Activated naive CD4-positive, alpha-beta T cell treated with anti-CD3 and anti-CD28 coated beads for 36 hours (primary cell): ENCODE measurements around the gene PAEP. TPM values are rescaled to one million over a fixed set of nuclear protein-coding genes. Genes with fewer than 3 reads are reported as not detected.

Source experiments
- CTCF ChIA-PET: fragments of 350-600 bp; sonication (Branson Sonifier 250); formaldehyde crosslinking; loops from one replicate; lab custom pipeline; 2021; ENCODE audit warnings: antibody characterized with exemption; lab: Charles Lee
- DNase-seq: peaks from one replicate; pipeline ENCODE4 v3.0.0-alpha.2; 2020
- H3K27ac Mint-ChIP-seq: one replicate; pipeline ENCODE4 v1.8.0; 2021; ENCODE audit warnings: mild to moderate bottlenecking, mixed read lengths
- H3K27me3 Mint-ChIP-seq: one replicate; pipeline ENCODE4 v1.8.0; 2021; ENCODE audit warnings: low read depth, mixed read lengths
- H3K36me3 Mint-ChIP-seq: one replicate; pipeline ENCODE4 v1.8.0; 2021; ENCODE audit warnings: low read depth, mixed read lengths
- H3K4me1 Mint-ChIP-seq: one replicate; pipeline ENCODE4 v1.8.0; 2021; ENCODE audit warnings: low read depth, mixed read lengths
- H3K4me3 Mint-ChIP-seq: one replicate; pipeline ENCODE4 v1.8.0; 2021; ENCODE audit warnings: mild to moderate bottlenecking, moderate library complexity, mixed read lengths
- H3K9me3 Mint-ChIP-seq: one replicate; pipeline ENCODE4 v1.8.0; 2021; ENCODE audit warnings: mixed read lengths
- intact Hi-C: fragments of 100-400 bp; cut with micrococcal nuclease; formaldehyde crosslinking; loops from one replicate; pipeline ENCODE4 v1.15.1; 2023
- total RNA-seq, 2 experiments: library from RNA; stranded (reverse); gene quantifications; one replicate each; pipeline ENCODE4 v1.2.3, GENCODE V29; 2021

Gene PAEP
- total RNA-seq, 2 experiments from 2014 or later = not detected

DNA sequence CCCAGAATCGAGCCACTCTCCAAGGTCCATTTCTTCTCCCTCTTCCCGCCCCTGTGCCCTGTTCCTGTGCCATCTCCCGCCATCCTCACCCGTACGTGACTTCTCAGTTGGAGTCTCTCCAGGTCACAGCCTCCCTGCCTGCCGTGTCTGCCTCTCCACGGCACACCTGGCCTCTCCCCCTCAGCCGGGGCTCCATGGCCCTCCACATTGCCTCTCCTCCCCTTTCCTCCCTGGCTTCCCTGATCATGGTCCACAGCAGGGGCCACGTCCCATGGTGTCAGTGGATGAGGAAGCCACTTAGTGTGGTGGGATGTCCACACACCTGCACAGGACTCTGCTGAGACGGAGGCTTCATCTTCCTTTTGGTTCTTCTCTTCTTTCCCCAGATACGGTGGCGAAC, 2.3 kb downstream of the PAEP start:
- Mint-ChIP-seq H3K4me3 (no peak overlapping the region), H3K27ac (no peak overlapping the region), H3K9me3 (peaks cover under 1% of the 10 kb centered on the region), H3K4me1 (no peaks in the 10 kb centered on the region), H3K27me3 (peaks cover 20% of the 10 kb centered on the region), H3K36me3 (no peaks in the 10 kb centered on the region)
- CTCF ChIA-PET = no interaction called here
- intact Hi-C loops = no loop called here
- DNase-seq = no peak

GRCh38 chr9:135565141-135565628, 3.6 kb downstream of the PAEP start:
- Mint-ChIP-seq H3K27me3 (peaks cover 25% of the 10 kb centered on the region), H3K27ac (no peak overlapping the region), H3K36me3 (no peaks in the 10 kb centered on the region), H3K4me3 (no peak overlapping the region), H3K9me3 (peaks cover 7% of the 10 kb centered on the region), H3K4me1 (no peaks in the 10 kb centered on the region)
- CTCF ChIA-PET = no interaction called here
- intact Hi-C loops = no loop called here
- DNase-seq = no peak

GRCh38 chr9:135565636-135566035, 4.1 kb downstream of the PAEP start:
- no peak for DNase-seq
- CTCF ChIA-PET = no interaction called here
- no peak overlapping the region for H3K27ac Mint-ChIP-seq

DNA sequence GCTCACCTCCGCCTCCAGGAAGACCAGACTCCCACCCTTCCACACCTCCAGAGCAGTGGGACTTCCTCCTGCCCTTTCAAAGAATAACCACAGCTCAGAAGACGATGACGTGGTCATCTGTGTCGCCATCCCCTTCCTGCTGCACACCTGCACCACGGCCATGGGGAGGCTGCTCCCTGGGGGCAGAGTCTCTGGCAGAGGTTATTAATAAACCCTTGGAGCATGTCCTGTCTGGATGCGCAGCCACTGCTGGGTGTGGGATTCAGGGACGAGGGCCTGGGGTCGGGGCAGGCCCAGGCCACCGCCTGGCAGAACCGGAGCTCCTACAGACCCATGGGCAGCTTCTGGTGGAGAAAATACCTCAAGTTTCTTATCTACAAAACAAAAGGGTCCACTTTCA, 5.0 kb downstream of the PAEP start:
- intact Hi-C loops = no loop called here
- CTCF ChIA-PET = interaction anchor here (0.5 kb wide), 1 partner anchor 1268 kb away, joined by 3 read pairs; no protein-coding TSS in a partner anchor
- H3K27ac Mint-ChIP-seq = no peak overlapping the region

More at GRCh38 chr9:135565636-135566035, 4.1 kb downstream of the PAEP start:
- Mint-ChIP-seq H3K9me3 (peaks cover 7% of the 10 kb centered on the region), H3K4me3 (no peak overlapping the region), H3K27me3 (peaks cover 23% of the 10 kb centered on the region), H3K4me1 (no peaks in the 10 kb centered on the region), H3K36me3 (no peaks in the 10 kb centered on the region)
- intact Hi-C loops = no loop called here

GRCh38 chr9:135567311-135567710, 5.8 kb downstream of the PAEP start:
- no peak for DNase-seq
- CTCF ChIA-PET = interaction anchor here (0.5 to 0.7 kb wide), 2 partner anchors 29 to 1269 kb away, joined by 3 read pairs; no protein-coding TSS in a partner anchor
- Mint-ChIP-seq H3K27me3 (peaks cover 19% of the 10 kb centered on the region), H3K27ac (no peak overlapping the region), H3K9me3 (peaks cover 7% of the 10 kb centered on the region), H3K36me3 (no peaks in the 10 kb centered on the region), H3K4me3 (no peak overlapping the region), H3K4me1 (no peaks in the 10 kb centered on the region)
- intact Hi-C loops = no loop called here

More for the DNA sequence above, 5.0 kb downstream of the PAEP start:
- Mint-ChIP-seq H3K4me3 (no peak overlapping the region), H3K36me3 (no peaks in the 10 kb centered on the region), H3K9me3 (peaks cover 7% of the 10 kb centered on the region), H3K4me1 (no peaks in the 10 kb centered on the region), H3K27me3 (peaks cover 19% of the 10 kb centered on the region)
- no peak for DNase-seq

DNA sequence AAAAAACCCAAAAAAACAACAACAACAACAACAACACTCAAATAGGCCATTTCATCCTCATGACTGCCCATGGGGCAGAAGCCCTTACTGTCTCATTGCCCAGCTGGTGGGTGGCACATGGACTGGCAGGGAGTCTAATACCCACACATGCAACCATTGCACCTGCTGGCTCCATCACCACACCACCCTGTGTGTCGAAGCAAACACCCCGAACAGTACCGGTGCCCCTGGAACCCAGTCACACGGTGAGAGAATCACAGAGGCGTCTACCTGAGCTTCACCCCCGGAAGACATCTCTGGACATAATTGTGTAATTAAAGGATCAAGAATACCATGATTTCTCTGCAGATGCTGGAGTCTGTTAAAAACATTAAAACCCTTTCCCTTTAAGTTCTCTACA, 6.5 kb downstream of the PAEP start:
- Mint-ChIP-seq H3K9me3 (peaks cover 7% of the 10 kb centered on the region), H3K27ac (no peak overlapping the region), H3K27me3 (peaks cover 19% of the 10 kb centered on the region), H3K4me1 (no peaks in the 10 kb centered on the region), H3K36me3 (no peaks in the 10 kb centered on the region), H3K4me3 (no peak overlapping the region)
- CTCF ChIA-PET = no interaction called here
- DNase-seq = no peak
- intact Hi-C loops = no loop called here

DNA sequence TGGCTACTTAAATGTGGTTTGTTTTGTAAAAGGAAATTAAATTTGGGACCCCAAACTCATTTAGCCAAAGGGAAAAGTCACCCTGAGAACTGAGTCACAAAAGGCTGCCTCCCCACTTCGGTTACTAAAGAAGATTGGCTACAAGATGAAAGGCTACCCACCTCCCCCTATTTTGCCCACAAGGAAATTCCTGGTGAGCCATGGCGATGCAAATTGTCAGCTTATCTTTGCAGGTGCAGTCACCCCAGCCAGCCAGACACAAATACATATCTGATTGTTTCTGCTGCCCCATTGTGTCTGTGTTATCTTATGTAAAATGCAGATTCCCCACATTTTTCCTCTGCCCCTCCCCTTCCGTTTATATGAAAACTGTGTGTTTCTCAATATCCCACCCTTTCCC, 8.9 kb downstream of the PAEP start:
- Mint-ChIP-seq H3K9me3 (peaks cover 7% of the 10 kb centered on the region), H3K27ac (no peak overlapping the region)
- CTCF ChIA-PET = no interaction called here

DNA sequence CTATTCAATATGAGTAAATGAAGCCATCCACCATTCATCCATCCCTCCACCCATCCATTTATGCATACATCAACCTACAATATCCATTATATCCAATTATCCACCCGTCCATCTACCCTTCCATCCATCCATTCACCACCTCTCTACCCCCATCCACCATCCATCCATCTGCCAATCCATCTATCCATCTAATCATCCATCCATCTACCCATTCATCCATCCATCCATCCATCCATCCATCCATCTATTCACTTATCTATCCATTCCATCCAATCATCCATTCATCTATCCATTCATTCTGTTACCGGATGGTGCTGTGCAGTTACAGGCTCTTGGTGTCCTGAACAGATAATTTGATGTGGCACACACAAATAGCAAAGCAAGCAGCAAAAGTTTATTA, 10.7 kb downstream of the PAEP start:
- Mint-ChIP-seq H3K9me3 (peaks cover 7% of the 10 kb centered on the region), H3K27me3 (peaks cover 5% of the 10 kb centered on the region), H3K27ac (no peak overlapping the region), H3K4me3 (no peak overlapping the region), H3K4me1 (no peaks in the 10 kb centered on the region), H3K36me3 (no peaks in the 10 kb centered on the region)
- DNase-seq = no peak
- CTCF ChIA-PET = no interaction called here
- intact Hi-C loops = no loop called here

More for the DNA sequence above, 8.9 kb downstream of the PAEP start:
- peaks cover 14% of the 10 kb centered on the region for H3K27me3 Mint-ChIP-seq
- no peak for DNase-seq
- no peak overlapping the region for H3K4me3 Mint-ChIP-seq
- H3K36me3 Mint-ChIP-seq = no peaks in the 10 kb centered on the region
- intact Hi-C loops = no loop called here
- H3K4me1 Mint-ChIP-seq = no peaks in the 10 kb centered on the region

GRCh38 chr9:135573124-135573523, 11.6 kb downstream of the PAEP start:
- CTCF ChIA-PET = no interaction called here
- Mint-ChIP-seq H3K27me3 (peaks cover 5% of the 10 kb centered on the region), H3K4me3 (no peak overlapping the region), H3K27ac (no peak overlapping the region), H3K4me1 (no peaks in the 10 kb centered on the region), H3K9me3 (peaks cover 7% of the 10 kb centered on the region), H3K36me3 (no peaks in the 10 kb centered on the region)
- intact Hi-C loops = no loop called here
- no peak for DNase-seq

- Mint-ChIP-seq H3K27me3 (peaks cover 2% of the 10 kb centered on the region), H3K4me3 (no peak overlapping the region), H3K27ac (no peak overlapping the region), H3K9me3 (peaks cover 2% of the 10 kb centered on the region), H3K36me3 (no peaks in the 10 kb centered on the region), H3K4me1 (no peaks in the 10 kb centered on the region)
- CTCF ChIA-PET = no interaction called here
- no peak for DNase-seq
- intact Hi-C loops = no loop called here
Measured at GRCh38 chr9:135574331-135574730, 12.8 kb downstream of the PAEP start.

- Mint-ChIP-seq H3K4me1 (no peaks in the 10 kb centered on the region), H3K4me3 (no peak overlapping the region)
Measured at GRCh38 chr9:135574943-135575342, 13.4 kb downstream of the PAEP start.

DNA sequence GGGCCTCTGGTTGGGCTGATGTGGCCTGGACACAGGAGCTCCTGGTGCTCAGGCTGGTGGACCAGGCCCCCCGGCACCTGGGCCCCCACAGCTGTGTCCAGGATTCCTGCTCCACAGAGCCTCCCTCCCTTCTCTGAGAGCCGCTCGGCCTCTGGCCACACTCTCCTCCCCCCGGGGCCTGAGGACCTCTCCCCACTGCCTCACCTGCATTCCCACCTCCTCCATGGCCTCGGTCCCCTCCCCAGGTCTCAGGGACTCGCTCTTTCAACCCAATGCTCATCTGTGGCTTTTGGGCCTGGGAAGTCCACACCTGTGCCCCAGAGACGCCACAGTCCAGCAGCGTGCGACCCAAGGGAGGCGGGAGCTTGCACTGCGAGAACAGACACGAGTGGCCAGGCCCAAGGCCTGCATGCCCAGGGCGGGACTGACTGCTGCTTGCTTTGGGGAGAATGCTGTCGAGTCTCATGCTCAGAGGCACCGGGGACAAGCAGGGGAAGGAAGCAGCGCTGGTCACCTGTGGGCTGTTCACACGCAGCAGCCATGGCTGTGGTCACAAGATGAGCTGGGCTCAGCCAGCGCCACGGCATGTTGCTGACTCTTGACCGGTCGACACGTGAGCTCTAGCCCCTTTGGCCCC, 14.6 kb downstream of the PAEP start:
- intact Hi-C loops = no loop called here
- CTCF ChIA-PET = no interaction called here
- no peaks in the 10 kb centered on the region for H3K4me1 Mint-ChIP-seq
- H3K9me3 Mint-ChIP-seq = no peaks in the 10 kb centered on the region
- H3K27ac Mint-ChIP-seq = no peak overlapping the region
- H3K4me3 Mint-ChIP-seq = no peak overlapping the region
- no peaks in the 10 kb centered on the region for H3K36me3 Mint-ChIP-seq
- H3K27me3 Mint-ChIP-seq = no peaks in the 10 kb centered on the region
- DNase-seq = no peak

More at GRCh38 chr9:135574943-135575342, 13.4 kb downstream of the PAEP start:
- intact Hi-C loops = no loop called here
- Mint-ChIP-seq H3K27me3 (no peaks in the 10 kb centered on the region), H3K27ac (no peak overlapping the region), H3K9me3 (no peaks in the 10 kb centered on the region), H3K36me3 (no peaks in the 10 kb centered on the region)
- no peak for DNase-seq
- CTCF ChIA-PET = no interaction called here

- no peaks in the 10 kb centered on the region for H3K27me3 Mint-ChIP-seq
- no peaks in the 10 kb centered on the region for H3K4me1 Mint-ChIP-seq
- no peaks in the 10 kb centered on the region for H3K9me3 Mint-ChIP-seq
- intact Hi-C loops = no loop called here
- H3K36me3 Mint-ChIP-seq = no peaks in the 10 kb centered on the region
- CTCF ChIA-PET = no interaction called here
- no peak overlapping the region for H3K27ac Mint-ChIP-seq
- DNase-seq = no peak
- H3K4me3 Mint-ChIP-seq = no peak overlapping the region
Measured at GRCh38 chr9:135577256-135577655, 15.7 kb downstream of the PAEP start.
